NOMO-1 treated with dmso at 0.1 percent for 144 hours (cell line): ENCODE measurements around the gene MEX3D.
"Not testable (repeated sequence)": the region's sequence is repeated elsewhere in the genome, so short reads cannot be mapped to it uniquely, and the experiment has no call there.

Experiments
- DNase-seq: peaks from one replicate; lab custom pipeline; 2025; ENCODE audit not compliant: unreplicated experiment; lab: John Stamatoyannopoulos, UW

The MEX3D gene

DNA sequence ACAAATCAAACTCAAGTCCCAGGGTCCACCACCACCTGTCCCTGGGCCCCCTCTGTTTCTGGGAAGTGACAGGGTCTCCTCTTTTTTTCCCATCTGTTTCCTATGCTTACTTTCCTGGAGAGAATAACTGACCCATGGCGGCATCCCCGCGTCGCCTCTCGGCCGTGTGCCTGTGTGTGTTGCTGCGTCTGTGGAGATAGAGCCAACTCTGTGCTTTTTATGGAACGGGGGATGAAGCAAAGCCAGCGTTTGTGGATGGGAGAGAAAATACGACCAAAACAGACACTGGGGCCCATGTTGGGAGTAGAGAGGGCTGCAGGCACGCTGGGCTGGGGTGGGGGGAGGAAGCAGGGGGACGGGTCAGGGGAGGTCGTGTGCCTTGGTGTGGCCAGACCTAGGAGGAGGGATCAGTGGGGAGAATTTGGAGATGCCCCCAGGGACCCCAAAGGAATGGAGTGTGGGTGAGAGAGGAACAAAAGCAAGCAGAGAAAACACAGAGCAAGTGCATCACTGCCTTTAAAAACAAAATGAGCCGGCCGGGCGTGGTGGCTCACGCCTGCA, 27.7 kb downstream of the MEX3D start:
- no peak for DNase-seq

GRCh38 chr19:1539749-1540148, 28.4 kb downstream of the MEX3D start:
- DNase-seq: not testable (repeated sequence)

DNA sequence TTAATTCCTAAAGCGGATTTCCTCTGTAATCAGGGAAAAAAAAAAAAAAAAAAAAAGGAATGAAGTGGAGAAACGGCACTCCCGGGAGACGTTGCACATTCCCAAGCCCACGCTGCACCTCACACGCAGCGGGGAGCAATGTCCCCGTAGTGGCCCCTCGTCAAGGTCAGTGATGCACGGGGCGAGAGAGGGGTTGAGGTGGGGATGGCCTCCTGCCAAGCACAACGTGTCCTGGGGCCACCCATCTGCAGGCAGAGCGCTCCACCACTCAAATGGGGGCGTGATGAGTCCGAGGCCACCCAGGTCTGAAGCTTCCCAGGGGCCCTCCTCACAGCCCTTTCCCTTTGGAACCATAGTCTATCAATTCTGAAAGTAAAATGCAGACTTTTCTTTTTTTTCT, 29.1 kb downstream of the MEX3D start:
- DNase-seq: no peak

DNA sequence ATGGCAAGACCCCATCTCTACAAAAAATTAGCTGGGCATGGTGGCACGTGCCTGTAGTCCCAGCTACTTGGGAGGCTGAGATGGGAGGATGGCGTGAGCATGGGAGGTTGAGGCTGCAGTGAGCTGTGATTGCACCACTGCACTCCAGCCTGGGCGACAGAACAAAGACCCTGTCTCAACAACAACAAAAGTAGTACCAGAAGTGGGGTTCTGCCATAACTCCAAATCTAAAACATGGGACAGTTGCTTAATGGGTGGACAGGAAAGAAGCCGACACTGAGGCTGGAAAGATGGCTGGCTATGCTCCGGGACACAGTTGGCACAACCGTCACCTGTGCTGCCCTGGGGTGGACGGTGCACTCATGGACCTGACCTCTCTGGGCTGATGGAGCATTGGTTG, 32.4 kb downstream of the MEX3D start:
- not testable (repeated sequence) for DNase-seq

DNA sequence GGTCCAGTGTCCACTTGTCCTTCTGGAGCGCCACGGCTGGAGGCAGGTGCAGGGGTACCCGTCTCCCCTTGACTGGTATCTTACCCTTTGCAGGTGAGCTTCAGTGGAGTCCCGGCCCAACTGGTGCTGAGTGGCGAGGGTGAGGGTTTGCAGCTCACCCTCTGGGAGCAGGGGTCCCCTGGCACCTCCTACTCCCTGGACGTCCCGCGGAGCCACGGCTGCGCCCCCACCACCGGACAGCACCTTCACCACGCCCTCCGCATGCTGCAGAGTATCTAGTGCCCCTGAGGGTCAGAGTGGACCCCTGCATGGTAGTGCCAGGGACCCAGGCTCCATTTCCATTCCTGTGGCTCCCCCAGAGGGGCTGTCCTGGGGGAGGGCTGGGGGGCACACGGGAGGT, 33.2 kb downstream of the MEX3D start:
- DNase-seq: no peak

- no peak for DNase-seq
These were observed 34.5 kb downstream of the MEX3D start for GRCh38 chr19:1533510-1534150.

DNA sequence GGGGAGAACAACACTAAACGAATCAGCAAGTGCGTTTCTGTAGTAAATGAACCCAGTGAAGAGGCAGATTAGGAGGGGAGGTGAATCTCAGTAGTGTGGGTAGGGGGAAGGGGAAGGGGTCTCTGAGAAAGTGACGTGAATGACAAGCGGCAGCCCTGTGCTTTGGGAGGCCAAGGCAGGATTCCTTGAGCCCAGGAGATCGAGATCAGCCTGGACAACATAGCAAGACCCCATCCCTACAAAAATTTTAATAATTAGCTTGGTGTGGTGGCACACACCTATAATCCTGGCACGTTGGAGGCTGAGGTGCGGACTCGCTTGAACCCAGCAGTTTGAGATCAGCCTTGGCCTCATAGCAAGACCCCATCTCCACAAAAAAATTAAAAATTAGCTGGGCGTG, 36.1 kb downstream of the MEX3D start:
- DNase-seq: no peak

GRCh38 chr19:1531587-1531986, 36.5 kb downstream of the MEX3D start:
- DNase-seq: no peak

- DNase-seq: not testable (repeated sequence)
These were observed 37.3 kb downstream of the MEX3D start for GRCh38 chr19:1530856-1531255.

DNA sequence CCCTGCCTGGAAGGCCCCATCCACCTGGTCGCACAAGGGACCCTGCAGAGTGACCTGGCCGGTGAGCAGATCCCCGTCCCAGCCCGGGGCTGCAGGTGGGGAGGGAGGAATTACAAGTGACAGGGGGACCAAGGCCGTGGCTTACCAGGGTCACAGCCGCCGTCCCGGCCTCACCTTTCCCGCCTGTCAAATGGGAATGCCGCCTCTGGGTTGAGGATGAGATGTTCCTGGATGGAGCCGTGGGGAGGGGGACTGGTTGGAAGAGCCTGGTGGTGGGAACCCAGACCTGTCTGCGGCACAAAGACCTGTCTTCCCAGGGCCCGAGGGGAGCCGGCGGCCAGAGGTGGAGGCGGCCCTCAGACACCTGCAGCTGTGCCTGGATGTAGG, 38.7 kb downstream of the MEX3D start:
- no peak for DNase-seq

GRCh38 chr19:1528596-1529429, 39.3 kb downstream of the MEX3D start:
- no peak for DNase-seq

DNA sequence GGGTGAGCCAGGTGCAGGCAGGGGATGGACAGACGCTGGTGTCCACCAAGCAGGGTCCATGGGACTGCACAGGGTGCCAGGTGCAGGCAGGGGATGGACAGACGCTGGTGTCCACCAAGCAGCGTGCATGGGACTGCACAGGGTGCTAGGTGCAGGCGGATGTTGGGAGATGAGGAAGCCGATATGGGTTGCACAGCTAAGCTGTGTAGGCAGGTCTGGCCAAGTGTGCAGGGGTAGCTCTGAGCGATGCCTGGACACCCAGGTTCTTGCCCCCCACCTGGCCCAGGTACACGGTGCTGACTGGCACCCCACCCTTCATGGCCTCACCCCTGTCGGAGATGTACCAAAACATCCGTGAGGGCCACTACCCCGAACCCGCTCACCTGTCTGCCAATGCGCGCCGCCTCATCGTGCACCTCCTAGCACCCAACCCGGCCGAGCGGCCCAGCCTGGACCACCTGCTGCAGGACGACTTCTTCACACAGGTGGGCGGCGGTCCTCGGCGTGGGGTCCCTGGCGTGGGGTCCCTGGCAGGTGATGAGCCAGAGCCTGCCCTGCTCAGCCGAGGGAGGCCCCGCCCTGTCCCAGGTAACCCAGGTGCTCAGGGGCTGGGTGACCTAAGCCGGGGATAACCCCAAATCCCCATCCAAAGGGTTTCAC, 40.3 kb downstream of the MEX3D start:
- DNase-seq: no peak

- no peak for DNase-seq
These were observed 41.0 kb downstream of the MEX3D start for GRCh38 chr19:1526979-1527649.

- no peak for DNase-seq
These were observed 41.9 kb downstream of the MEX3D start for GRCh38 chr19:1526066-1526778.

DNA sequence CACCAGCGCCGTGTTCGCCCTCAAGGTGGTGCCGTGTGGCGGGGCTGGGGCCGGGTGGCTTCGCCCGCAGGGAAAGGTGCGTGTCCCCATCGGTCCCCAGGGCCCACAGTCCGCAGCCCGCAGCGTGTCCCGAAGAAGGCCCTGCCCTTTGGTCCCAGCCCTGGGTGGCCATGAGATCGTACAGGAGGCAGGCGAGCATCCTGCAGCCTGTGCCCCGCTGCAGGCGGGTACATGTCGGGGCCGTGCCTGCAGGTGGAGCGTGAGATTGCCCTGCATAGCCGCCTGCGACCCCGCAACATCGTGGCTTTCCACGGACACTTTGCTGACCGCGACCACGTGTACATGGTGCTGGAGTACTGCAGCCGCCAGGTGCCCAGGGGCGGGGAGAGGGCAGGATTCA, 42.8 kb downstream of the MEX3D start:
- no peak for DNase-seq

- DNase-seq: no peak
These were observed 43.2 kb downstream of the MEX3D start for GRCh38 chr19:1524972-1525325.

- DNase-seq: no peak
These were observed 43.7 kb downstream of the MEX3D start for GRCh38 chr19:1524287-1524971.

GRCh38 chr19:1523412-1524286, 44.5 kb downstream of the MEX3D start, which contains the start of gene PLK5:
Gene PLK5, plus strand, starts transcription at chr19:1524077. Its CDS starts 2,920 bp downstream, at chr19:1526997.
- no peak for DNase-seq

DNA sequence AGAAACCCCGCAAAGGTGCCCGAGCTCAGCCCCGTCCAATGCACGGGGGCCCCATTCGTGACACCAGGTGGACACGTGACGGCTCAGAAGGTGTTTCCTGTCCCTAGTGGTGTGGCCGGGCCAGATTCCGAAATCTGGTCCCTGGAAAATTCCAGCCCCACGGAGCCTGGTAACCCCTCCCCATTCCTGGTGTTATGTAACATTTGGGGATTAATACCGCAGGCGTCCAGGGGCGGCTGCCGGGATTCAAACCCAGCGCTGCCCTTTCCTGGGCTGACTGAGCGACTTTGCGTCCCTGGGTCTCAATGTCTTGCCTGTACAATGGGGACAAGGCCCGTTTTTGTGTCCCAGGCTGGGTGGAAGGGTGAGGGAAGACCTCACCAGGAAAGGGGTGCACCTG, 45.3 kb downstream of the MEX3D start:
- no peak for DNase-seq
